SK-N-SH treated with all-trans-retinoic acid at 6 μM for 48 hours (cell line): Measurements from ENCODE around the gene SYPL1.

Experiments
- ATAC-seq: fragments of 200-7000 bp; cut with Tn5 transposase; 3 replicates; pipeline ENCODE4 v1.9.1; 2020; ENCODE audit warnings: mild to moderate bottlenecking, moderate library complexity
- BACH2 ChIP-seq: fragments of 250-450 bp; sonication (Bioruptor Pico); IDR thresholded peaks from 2 replicates; pipeline ENCODE4 v1.9.0; 2021; ENCODE audit warnings: mild to moderate bottlenecking, borderline replicate concordance
- CREB5 ChIP-seq: fragments of 250-450 bp; sonication (Bioruptor Pico); IDR thresholded peaks from 2 replicates; pipeline ENCODE4 v1.5.1; 2020; ENCODE audit warnings: low read depth, mild to moderate bottlenecking, moderate library complexity
- CSDC2 ChIP-seq: fragments of 250-450 bp; sonication (Bioruptor Pico); IDR thresholded peaks from 2 replicates; pipeline ENCODE4 v1.5.0; 2020; ENCODE audit warnings: mild to moderate bottlenecking, moderate library complexity
- CSRNP3 ChIP-seq: fragments of 250-450 bp; sonication (Bioruptor Pico); IDR thresholded peaks from 2 replicates; pipeline ENCODE4 v1.5.1; 2021; ENCODE audit warnings: mild to moderate bottlenecking, moderate library complexity
- ESRRG ChIP-seq: fragments of 250-450 bp; sonication (Bioruptor Pico); IDR thresholded peaks from 2 replicates; pipeline ENCODE4 v1.6.1; 2021; ENCODE audit warnings: mild to moderate bottlenecking
- GLIS3 ChIP-seq: fragments of 250-450 bp; sonication (Bioruptor Pico); IDR thresholded peaks from 2 replicates; pipeline ENCODE4 v1.5.0; 2020; ENCODE audit warnings: mild to moderate bottlenecking, moderate library complexity
- ISL1 ChIP-seq: fragments of 250-450 bp; sonication (Bioruptor Pico); IDR thresholded peaks from 2 replicates; pipeline ENCODE4 v2.1.2; 2022; ENCODE audit warnings: mild to moderate bottlenecking, moderate library complexity
- OSR1 ChIP-seq: fragments of 250-450 bp; sonication (Bioruptor Pico); IDR thresholded peaks from 2 replicates; pipeline ENCODE4 v1.8.0; 2022; ENCODE audit warnings: moderate library complexity, mild to moderate bottlenecking, inconsistent platforms
- PATZ1 ChIP-seq: fragments of 250-450 bp; sonication (Bioruptor Pico); IDR thresholded peaks from 2 replicates; pipeline ENCODE4 v1.8.0; 2020; ENCODE audit warnings: mild to moderate bottlenecking, moderate library complexity, borderline replicate concordance
- POU6F1 ChIP-seq: fragments of 250-450 bp; sonication (Bioruptor Pico); IDR thresholded peaks from 2 replicates; pipeline ENCODE4 v1.8.0; 2021; ENCODE audit warnings: low read depth, mild to moderate bottlenecking, moderate library complexity, borderline replicate concordance
- PPARA ChIP-seq: fragments of 250-450 bp; sonication (Bioruptor Pico); IDR thresholded peaks from 2 replicates; pipeline ENCODE4 v1.5.0; 2020; ENCODE audit warnings: mild to moderate bottlenecking, borderline replicate concordance
- RARB ChIP-seq: fragments of 250-450 bp; sonication (Bioruptor Pico); IDR thresholded peaks from 2 replicates; pipeline ENCODE4 v1.8.0; 2021; ENCODE audit warnings: mild to moderate bottlenecking, moderate library complexity
- SNAI2 ChIP-seq: fragments of 250-450 bp; sonication (Bioruptor Pico); IDR thresholded peaks from 2 replicates; pipeline ENCODE4 v1.5.0; 2020; ENCODE audit warnings: mild to moderate bottlenecking, moderate library complexity
- TCF4 ChIP-seq: fragments of 250-450 bp; sonication (Bioruptor Pico); IDR thresholded peaks from 2 replicates; pipeline ENCODE4 v1.8.0; 2021; ENCODE audit warnings: mild to moderate bottlenecking, moderate library complexity, borderline replicate concordance
- TSHZ2 ChIP-seq: fragments of 250-450 bp; sonication (Bioruptor Pico); IDR thresholded peaks from 2 replicates; pipeline ENCODE4 v1.5.0; 2020; ENCODE audit warnings: mild to moderate bottlenecking, moderate library complexity
- ZC3H10 ChIP-seq: fragments of 250-450 bp; sonication (Bioruptor Pico); IDR thresholded peaks from 2 replicates; pipeline ENCODE4 v1.5.1; 2021; ENCODE audit warnings: mild to moderate bottlenecking, moderate library complexity
- ZFP30 ChIP-seq: fragments of 450-650 bp; formaldehyde crosslinking; IDR thresholded peaks from 2 replicates; pipeline ENCODE4 v1.5.0; 2022; ENCODE audit warnings: mild to moderate bottlenecking, moderate library complexity
- ZNF565 ChIP-seq: fragments of 450-650 bp; formaldehyde crosslinking; conservative IDR thresholded peaks from 2 replicates; pipeline ENCODE4 v1.5.0; 2020; ENCODE audit warnings: low read depth, mild to moderate bottlenecking, moderate library complexity
- ZNF70 ChIP-seq: fragments of 450-650 bp; formaldehyde crosslinking; IDR thresholded peaks from 2 replicates; pipeline ENCODE4 v1.5.0; 2020; ENCODE audit warnings: mild to moderate bottlenecking, moderate library complexity
- ZNF8 ChIP-seq: fragments of 450-650 bp; formaldehyde crosslinking; IDR thresholded peaks from 2 replicates; pipeline ENCODE4 v1.5.0; 2020; ENCODE audit warnings: mild to moderate bottlenecking, moderate library complexity

The SYPL1 gene

GRCh38 chr7:106112118-106112971 lies at the start of gene SYPL1:
Gene SYPL1, minus strand, starts transcription at chr7:106112312. Its CDS starts 104 bp downstream, at chr7:106112208.
- 0 out of 2 replicates have a peak, but pooled peaks have one; percentile 58 for TF ChIP-seq BACH2
- peak; percentile 83 for TF ChIP-seq CSDC2 (CRISPR knock-in tag)
- no peak for TF ChIP-seq RARB (CRISPR knock-in tag)
- TF ChIP-seq ZNF70 (CRISPR knock-in tag), result no peak
- TF ChIP-seq ESRRG, result no peak
- no peak for TF ChIP-seq GLIS3 (CRISPR knock-in tag)
- 0 out of 2 replicates have a peak, but pooled peaks have one; percentile 31 for TF ChIP-seq ZNF565 (CRISPR knock-in tag)
- TF ChIP-seq ZFP30 (CRISPR knock-in tag), result no peak
- TF ChIP-seq ZNF8, result no peak
- peak; percentile 47; the same call in 1 of the 2 replicates for TF ChIP-seq TSHZ2 (CRISPR knock-in tag)
- no peak for TF ChIP-seq CREB5 (CRISPR knock-in tag)
- no peak for TF ChIP-seq PPARA
- ATAC-seq, result peak; percentile 91

- ATAC-seq, result no peak
- no peak for TF ChIP-seq ZNF565 (CRISPR knock-in tag)
- no peak for TF ChIP-seq TCF4 (CRISPR knock-in tag)
- TF ChIP-seq ZFP30 (CRISPR knock-in tag), result no peak
- no peak for TF ChIP-seq GLIS3 (CRISPR knock-in tag)
- no peak for TF ChIP-seq TSHZ2 (CRISPR knock-in tag)
- no peak for TF ChIP-seq ZNF8
- no peak for TF ChIP-seq ZC3H10 (CRISPR knock-in tag)
- no peak for TF ChIP-seq RARB (CRISPR knock-in tag)
- TF ChIP-seq ISL1 (CRISPR knock-in tag), result no peak
- no peak for TF ChIP-seq BACH2
- TF ChIP-seq OSR1, result no peak
- TF ChIP-seq CSDC2 (CRISPR knock-in tag), result no peak
- no peak for TF ChIP-seq PPARA
- no peak for TF ChIP-seq POU6F1 (CRISPR knock-in tag)
- no peak for TF ChIP-seq SNAI2
- no peak for TF ChIP-seq CSRNP3 (CRISPR knock-in tag)
- no peak for TF ChIP-seq ZNF70 (CRISPR knock-in tag)
- no peak for TF ChIP-seq PATZ1
Measured at GRCh38 chr7:106155027-106155426, 42.9 kb upstream of the SYPL1 start.
